Chondrocyte (in vitro differentiated cells): ENCODE data around the gene FILIP1L. TPM values are rescaled to one million over a fixed set of nuclear protein-coding genes. Genes with fewer than 3 reads are reported as not detected.
A peak's percentile ranks its signal among the peaks of the same experiment; 100 is the strongest.

Experiments used
- DNase-seq: peaks from one replicate; pipeline ENCODE4 v3.0.0; 2021; ENCODE audit warnings: mixed read lengths, low spot score
- H3K27ac Mint-ChIP-seq: one replicate; pipeline ENCODE4 v1.8.0; 2021; ENCODE audit warnings: mild to moderate bottlenecking, moderate library complexity, mixed read lengths; ENCODE audit not compliant: unreplicated experiment
- H3K27me3 Mint-ChIP-seq: 2 replicates; pipeline ENCODE4 v1.8.0; 2021; ENCODE audit warnings: low read depth, mixed read lengths
- H3K36me3 Mint-ChIP-seq: 2 replicates; pipeline ENCODE4 v1.8.0; 2021; ENCODE audit warnings: low read depth, mixed read lengths
- H3K4me1 Mint-ChIP-seq: 2 replicates; pipeline ENCODE4 v1.8.0; 2021; ENCODE audit warnings: low read depth, mild to moderate bottlenecking, mixed read lengths
- H3K4me3 Mint-ChIP-seq: one replicate; pipeline ENCODE4 v1.8.0; 2021; ENCODE audit warnings: mild to moderate bottlenecking, moderate library complexity, mixed read lengths; ENCODE audit not compliant: unreplicated experiment
- H3K9me3 Mint-ChIP-seq: 2 replicates; pipeline ENCODE4 v1.8.0; 2021; ENCODE audit warnings: low read depth, mixed read lengths
- total RNA-seq: library from RNA; stranded (reverse); gene quantifications from 3 replicates; pipeline ENCODE4 v1.2.1, GENCODE V29; 2021
- TF ChIP-seq, protein P1 (sequence below): fragments of 200-600 bp; sonication (generic); IDR thresholded peaks from 2 replicates; pipeline ENCODE4 v1.5.0; 2021; ENCODE audit warnings: antibody characterized with exemption, mild to moderate bottlenecking, moderate library complexity

FILIP1L gene
- total RNA-seq, 1 donor from 2014 or later = 122 TPM

DNA sequence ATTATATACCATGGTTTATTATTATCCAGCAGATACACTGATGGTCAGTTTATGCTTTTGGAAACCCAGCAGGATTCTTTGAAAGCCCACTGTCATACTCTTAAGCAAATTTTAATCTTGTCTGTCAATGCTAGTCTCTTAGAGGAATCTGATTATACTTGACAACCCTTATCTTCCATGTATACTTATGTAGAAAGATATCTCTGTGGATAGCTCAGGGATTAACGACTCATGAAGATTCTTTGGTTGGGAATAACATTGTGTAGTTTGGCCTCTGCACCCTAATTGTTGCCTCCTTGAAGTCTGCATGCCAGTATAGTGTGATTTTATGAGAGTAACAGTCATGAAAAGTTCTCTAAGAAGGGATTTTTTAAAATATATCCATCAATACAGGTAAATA, 33.0 kb downstream of the FILIP1L start:
- Mint-ChIP-seq H3K4me3 (no peak overlapping the region), H3K9me3 (no peaks in the 10 kb centered on the region), H3K4me1 (peaks cover 67% of the 10 kb centered on the region), H3K27me3 (no peaks in the 10 kb centered on the region), H3K27ac (peak overlapping the region; percentile 66), H3K36me3 (no peaks in the 10 kb centered on the region)
- DNase-seq = no peak
- TF ChIP-seq, protein P1, sequence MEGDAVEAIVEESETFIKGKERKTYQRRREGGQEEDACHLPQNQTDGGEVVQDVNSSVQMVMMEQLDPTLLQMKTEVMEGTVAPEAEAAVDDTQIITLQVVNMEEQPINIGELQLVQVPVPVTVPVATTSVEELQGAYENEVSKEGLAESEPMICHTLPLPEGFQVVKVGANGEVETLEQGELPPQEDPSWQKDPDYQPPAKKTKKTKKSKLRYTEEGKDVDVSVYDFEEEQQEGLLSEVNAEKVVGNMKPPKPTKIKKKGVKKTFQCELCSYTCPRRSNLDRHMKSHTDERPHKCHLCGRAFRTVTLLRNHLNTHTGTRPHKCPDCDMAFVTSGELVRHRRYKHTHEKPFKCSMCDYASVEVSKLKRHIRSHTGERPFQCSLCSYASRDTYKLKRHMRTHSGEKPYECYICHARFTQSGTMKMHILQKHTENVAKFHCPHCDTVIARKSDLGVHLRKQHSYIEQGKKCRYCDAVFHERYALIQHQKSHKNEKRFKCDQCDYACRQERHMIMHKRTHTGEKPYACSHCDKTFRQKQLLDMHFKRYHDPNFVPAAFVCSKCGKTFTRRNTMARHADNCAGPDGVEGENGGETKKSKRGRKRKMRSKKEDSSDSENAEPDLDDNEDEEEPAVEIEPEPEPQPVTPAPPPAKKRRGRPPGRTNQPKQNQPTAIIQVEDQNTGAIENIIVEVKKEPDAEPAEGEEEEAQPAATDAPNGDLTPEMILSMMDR = no peak

DNA sequence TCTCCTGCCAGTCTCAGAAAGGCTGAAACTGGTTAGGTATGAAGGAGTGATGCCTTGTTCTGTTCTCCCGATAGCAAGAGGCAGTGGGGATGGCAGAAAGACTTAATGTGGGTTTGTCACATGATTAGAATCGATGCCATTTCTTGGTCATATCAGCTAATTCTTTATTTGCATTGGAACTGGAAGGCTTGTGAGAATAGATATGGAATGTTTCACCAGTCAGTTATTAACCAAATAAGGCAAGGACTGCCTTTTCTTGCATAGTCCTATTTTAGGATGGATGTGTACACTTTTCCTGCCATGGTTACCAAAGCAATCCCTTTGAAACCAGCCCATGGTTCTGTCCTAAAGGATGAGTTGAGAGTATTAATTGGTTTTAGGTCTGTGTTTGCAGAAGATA, 33.7 kb downstream of the FILIP1L start:
- Mint-ChIP-seq H3K36me3 (no peaks in the 10 kb centered on the region), H3K4me3 (no peak overlapping the region), H3K4me1 (peaks cover 67% of the 10 kb centered on the region), H3K9me3 (no peaks in the 10 kb centered on the region), H3K27ac (peak overlapping the region; percentile 75), H3K27me3 (no peaks in the 10 kb centered on the region)
- TF ChIP-seq, protein P1 = no peak
- DNase-seq = no peak

DNA sequence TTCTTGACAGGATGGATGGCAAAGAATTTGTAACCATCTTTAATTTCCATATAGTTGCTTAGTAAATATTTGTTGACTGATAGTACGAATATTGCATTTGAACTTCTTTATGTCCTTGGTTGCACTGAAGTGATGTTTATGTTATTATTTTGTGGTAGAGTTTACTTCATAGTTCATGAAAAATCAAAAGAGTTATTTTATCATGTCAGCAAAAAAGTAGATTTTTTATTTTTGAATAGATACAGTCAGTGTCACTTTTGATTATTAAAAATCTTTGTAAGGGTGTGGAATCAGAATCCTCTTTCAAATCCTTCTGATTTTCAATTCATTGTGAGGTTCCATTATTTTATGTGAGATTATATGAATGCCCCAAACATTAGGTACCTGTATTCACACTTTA, 35.0 kb downstream of the FILIP1L start:
- no peaks in the 10 kb centered on the region for H3K36me3 Mint-ChIP-seq
- H3K27me3 Mint-ChIP-seq = no peaks in the 10 kb centered on the region
- DNase-seq = no peak
- TF ChIP-seq, protein P1 = no peak
- peaks cover 66% of the 10 kb centered on the region for H3K4me1 Mint-ChIP-seq
- no peaks in the 10 kb centered on the region for H3K9me3 Mint-ChIP-seq
- H3K4me3 Mint-ChIP-seq = no peak overlapping the region
- no peak overlapping the region for H3K27ac Mint-ChIP-seq

GRCh38 chr3:100076731-100077529, 37.4 kb downstream of the FILIP1L start:
- no peak for DNase-seq
- H3K4me3 Mint-ChIP-seq = no peak overlapping the region
- peak overlapping the region; percentile 70 for H3K27ac Mint-ChIP-seq

DNA sequence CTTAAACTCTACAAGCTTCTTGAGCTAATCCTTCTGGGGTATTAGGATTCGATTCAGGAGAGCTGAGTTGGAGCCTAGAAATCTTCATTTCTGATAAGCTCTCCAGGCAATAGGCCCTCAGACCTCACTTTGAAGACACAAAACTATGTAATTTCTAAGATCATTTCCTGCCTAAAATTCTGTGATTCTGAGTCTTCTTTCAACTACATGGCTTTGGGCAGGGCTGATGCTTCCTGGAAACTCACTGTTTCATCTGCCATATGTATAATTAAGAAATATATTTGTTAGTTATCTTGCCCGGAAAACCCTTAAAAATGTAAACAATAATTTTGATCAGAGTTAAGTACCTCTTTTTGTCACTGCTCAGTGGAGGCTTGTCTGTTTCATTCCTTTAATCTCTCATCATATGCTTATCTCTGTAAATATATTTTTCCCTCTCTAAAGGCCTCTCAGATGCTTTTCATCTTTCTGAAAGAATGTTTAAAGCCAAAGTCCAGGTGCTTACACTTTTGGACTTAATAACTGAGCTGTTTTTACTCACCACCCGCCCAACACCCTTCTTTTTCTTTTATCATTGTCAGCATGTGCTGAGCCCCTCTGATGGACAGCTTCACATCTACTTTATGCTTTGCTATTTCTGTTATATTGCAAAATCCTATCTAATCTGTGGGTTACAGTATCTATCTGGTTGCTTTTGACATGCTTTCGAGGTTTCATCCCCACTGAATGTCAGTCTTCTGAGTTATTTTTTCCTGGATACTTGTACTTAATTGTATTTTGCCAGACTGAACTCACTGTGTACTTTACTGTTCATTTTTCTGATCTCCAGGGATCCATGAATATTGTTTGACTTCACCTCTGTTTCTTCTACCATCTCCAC, 38.2 kb downstream of the FILIP1L start:
- H3K27ac Mint-ChIP-seq = peak overlapping the region; percentile 52

More at GRCh38 chr3:100076731-100077529, 37.4 kb downstream of the FILIP1L start:
- no peaks in the 10 kb centered on the region for H3K27me3 Mint-ChIP-seq
- no peaks in the 10 kb centered on the region for H3K9me3 Mint-ChIP-seq
- TF ChIP-seq, protein P1 = no peak
- peaks cover 69% of the 10 kb centered on the region for H3K4me1 Mint-ChIP-seq
- H3K36me3 Mint-ChIP-seq = no peaks in the 10 kb centered on the region

More for the DNA sequence above, 38.2 kb downstream of the FILIP1L start:
- H3K36me3 Mint-ChIP-seq = no peaks in the 10 kb centered on the region
- no peak for DNase-seq
- no peak overlapping the region for H3K4me3 Mint-ChIP-seq
- H3K27me3 Mint-ChIP-seq = no peaks in the 10 kb centered on the region
- TF ChIP-seq, protein P1 = no peak
- peaks cover 69% of the 10 kb centered on the region for H3K4me1 Mint-ChIP-seq
- H3K9me3 Mint-ChIP-seq = no peaks in the 10 kb centered on the region
